ENCODE results near the gene IKZF2.

The IKZF2 gene

GRCh38 chr2:212991120-212991519 lies 160.3 kb downstream of the IKZF2 start:
- DNase-seq, result no peak

GRCh38 chr2:212990697-212991096 lies 160.7 kb downstream of the IKZF2 start:
- no peak for DNase-seq

DNA sequence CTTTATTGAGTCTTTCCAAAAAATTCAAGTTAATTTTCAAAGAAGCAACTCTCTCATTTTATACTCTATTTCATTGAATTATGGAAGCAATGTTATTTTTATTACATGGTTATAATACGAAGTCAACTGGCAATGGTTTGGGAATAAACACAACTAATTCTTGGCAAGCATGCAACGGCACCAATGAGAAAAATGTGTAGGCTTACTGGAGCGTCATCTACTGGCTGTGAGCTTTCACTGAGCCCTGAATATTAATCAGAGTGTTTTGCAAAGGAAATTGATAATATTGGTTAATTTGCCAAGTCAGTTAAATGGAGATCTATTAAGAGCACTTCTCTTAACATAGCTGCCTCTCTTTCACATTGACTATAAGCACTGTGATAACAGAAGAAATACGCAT lies 163.9 kb downstream of the IKZF2 start:
- no peak for DNase-seq

DNA sequence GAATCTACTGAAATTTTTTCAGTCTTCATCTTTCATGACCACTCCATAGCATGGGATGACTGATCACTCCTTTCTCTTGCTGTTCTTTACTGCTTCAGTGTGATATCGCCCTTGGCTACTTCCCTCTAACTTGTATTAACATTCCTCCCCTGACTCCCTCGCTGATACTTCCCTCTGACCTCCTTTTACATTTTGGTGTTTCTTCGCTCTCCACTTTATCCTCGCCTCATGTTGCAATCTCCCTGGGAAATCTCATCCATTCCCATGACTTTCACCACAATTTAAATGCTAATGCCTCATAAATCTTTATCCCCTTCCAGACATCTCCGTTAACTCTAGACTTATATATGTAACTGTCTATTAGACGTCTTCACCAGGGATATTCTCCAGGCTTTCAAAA lies 167.3 kb downstream of the IKZF2 start:
- DNase-seq, result no peak

GRCh38 chr2:212979799-212980198 lies 171.6 kb downstream of the IKZF2 start:
- DNase-seq, result no peak

DNA sequence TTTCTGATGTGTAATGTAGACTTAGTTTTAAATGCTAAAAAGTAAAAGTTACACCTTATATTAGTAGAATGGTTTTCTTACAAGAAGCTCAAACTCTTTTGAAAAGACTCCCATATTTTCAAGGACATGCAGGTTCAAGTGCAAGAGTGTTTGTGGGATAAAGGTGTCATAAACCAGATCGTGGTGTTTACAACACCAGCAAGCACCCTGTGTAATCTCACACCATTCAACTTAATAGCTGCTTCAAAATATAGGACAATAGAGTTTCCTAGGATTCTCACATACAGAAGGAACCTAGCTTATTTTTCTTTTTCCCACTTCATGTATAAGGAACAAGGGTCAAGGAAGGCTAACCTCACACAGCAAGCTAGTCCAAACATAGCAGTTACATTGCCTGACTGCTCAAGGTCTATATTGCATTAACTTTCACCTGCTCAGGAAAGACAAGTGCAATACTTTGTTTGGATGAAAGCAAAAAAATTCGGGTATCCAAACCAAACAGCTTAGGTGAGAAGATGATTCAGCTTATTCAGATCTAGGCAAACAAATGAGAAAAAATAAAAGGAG lies 172.3 kb downstream of the IKZF2 start:
- no peak for DNase-seq

DNA sequence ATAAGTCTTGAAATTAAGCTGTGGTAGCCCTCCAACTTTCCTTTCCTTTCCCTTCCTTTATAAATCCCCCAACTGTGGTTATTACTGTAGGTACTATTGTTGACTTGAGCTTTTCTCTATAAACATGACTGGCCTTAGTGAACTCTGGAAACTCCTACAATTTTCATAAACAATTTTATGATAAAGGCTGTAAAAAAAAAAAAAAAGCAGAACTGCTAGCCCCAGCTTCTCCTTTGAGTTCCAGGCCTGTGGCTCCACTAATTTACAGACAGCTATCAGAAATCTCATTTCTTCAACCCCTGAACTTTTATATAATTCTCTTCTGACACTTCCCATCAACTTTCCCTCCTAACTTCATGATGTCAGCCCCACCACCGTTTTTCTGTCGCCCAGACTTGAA lies 174.3 kb downstream of the IKZF2 start:
- DNase-seq, result no peak

DNA sequence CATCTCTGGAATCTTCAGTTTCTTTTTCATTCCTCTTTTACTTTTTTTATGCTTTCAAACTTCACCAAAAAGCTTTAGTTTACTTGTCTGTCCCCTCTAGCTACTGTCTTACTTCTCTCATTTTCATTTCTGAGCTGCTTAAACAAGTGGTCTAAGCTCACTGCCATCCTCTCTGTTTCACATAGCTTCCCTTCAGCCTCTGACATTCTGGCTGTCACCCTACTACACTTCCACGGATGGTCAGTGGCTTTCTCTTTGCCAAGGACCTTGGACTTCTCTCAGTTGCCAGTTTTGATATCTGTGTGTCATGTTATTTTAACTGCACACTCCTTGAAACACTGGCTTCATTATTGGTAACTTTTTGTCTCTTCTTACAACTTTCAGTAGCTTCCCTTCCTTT lies 176.1 kb downstream of the IKZF2 start:
- no peak for DNase-seq

GRCh38 chr2:212974692-212975091 lies 176.7 kb downstream of the IKZF2 start:
- DNase-seq, result no peak

DNA sequence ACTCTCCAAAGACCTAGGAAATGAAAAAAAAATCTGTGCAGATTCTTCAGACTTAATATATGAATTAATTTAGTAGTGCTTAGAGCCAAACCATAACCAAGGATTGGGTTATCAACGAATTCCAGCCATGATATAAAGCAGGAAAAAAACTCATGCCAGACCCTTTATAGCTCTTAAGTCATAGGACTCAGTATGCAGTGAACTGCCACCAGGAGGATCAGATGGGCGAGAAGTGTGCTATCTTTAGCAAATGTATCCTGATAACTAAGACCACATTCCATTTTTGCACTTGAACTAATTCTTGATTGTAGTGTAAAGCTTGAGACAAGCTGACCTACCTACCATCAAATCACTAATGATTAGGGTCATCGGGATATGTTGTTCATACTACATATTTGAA lies 178.1 kb downstream of the IKZF2 start:
- no peak for DNase-seq

DNA sequence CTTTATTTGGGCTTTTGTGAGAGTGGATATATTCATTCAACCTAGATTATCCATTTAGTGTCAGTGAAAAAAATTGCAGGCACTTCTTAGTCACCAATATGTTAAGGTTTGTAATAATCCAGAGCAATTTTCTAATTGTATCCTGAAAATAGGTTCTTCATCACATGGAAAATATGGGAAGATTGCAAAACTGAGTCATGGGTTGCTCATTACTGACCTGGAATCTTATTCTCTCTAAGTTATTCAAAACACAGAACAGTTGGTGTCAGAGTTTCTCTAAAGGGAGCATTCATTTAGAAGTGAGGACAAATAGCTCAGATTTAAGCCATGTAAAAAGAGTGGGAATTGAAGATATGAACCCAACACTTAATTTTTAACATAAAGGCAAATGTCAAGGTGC lies 181.3 kb downstream of the IKZF2 start:
- DNase-seq, result no peak

DNA sequence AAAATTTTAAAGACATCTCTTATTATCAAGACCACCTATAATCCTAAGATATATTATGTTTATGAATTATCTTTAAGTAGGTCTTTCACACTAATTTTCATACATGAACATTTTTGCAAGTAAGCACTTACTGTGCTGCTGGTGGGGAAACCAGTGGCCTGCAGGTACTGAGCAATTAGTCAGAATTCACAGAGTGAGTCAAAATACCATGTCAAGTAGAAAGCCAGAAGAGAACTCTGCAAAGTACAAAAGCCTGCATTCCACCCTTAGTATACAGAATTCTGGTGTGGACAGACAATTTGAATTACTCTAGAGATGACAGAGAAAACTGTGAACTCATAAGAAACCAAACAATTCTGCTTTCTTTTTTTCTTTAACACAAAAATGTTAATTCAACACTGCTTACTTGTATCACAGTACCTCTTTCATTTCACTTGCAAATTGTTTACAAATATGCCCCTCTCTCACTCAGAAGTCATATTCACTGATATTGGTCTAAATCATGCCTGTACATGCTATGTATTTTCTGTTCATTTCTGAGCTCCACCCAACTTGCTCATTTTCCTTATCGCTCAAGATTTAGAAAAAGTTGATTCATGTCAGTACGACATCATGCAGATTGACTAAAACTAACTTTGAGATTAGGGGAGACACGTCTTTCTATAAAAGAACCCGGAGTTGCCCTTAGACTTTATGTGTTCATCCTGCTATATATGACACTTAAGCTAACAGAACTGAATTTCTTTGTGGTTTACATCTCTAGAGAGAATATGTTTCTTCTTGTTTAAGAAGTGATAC lies 182.9 kb downstream of the IKZF2 start:
- no peak for DNase-seq

GRCh38 chr2:212966884-212967283 lies 184.5 kb downstream of the IKZF2 start:
- no peak for DNase-seq

GRCh38 chr2:212962691-212963090 lies 188.7 kb downstream of the IKZF2 start:
- no peak for DNase-seq

DNA sequence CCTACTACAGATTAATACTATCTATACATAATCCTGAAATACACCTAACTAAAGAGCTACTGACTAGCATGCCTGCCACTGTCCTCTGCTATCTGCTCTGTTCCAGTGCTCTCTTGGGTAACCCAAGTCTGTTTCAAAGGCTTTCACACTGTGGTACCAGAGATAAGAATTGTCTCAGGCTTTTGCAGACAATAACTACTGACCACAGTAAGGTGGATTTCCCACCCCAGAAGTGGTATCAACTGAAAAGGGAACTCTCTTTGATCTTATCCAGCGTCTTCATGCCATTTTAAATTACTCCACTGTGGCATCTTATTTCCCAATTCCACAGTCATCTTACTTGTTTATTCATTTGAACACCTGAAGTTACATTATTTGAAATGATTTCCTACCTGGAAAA lies 190.2 kb downstream of the IKZF2 start:
- no peak for DNase-seq

DNA sequence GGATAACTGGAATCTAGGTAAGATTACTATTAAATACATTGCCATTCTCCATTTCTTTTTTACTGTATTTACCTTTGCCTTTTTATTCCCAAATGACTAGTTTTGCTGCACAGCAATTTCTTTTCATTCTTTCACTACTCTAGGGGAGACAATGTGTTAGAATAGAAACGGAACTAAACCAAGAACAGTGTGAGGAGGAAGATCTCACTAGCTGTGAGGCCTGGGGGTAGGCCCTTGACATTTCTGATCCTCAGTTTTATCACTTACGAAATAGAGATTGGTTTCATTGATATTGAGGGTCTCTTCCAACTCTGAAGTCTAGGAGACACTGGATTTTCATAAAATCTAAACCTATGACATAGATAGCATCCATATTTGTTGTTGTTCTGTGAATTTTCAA lies 191.1 kb downstream of the IKZF2 start:
- no peak for DNase-seq

- DNase-seq, result no peak
Observed at GRCh38 chr2:212959471-212960117, 191.8 kb downstream of the IKZF2 start.

- no peak for DNase-seq
Observed at GRCh38 chr2:212958757-212959295, 192.6 kb downstream of the IKZF2 start.

DNA sequence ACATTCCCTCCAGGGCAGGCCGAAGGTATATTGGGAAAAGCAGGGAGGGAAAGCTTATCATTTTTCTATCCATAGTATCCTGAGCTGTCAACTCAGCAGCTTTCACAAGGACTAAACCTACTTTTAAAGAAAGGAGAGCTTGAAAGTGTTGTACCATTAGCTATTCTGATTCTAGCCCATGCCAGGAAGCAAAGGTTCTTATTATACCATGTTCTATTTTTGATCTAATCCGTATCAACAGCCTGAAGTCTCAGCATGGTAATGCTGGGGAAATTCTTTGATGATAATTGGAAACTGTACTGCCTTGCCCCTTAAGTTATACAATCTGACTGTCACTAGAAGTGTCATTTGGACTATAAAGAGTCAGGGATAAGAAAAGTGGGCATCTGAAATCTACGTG lies 193.3 kb downstream of the IKZF2 start:
- DNase-seq, result no peak

DNA sequence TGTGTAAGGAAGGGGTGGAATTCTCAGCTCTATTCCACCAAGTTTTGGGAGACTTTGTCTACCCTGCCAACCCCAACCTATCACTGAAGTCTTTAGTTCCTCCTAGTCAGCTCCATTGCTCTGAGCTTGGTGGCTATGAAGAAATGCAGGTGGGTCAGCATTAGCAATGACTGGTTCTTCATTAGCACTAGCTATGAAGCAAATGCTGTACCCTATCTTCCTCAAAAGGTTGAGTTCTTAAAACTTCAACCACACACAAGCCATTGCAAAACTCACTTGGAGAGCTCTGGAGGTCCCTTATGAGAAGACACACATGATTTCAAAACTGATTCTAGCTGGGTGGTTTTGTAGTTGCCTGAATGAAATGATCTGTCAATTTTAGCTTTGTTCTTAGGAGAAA lies 193.8 kb downstream of the IKZF2 start:
- no peak for DNase-seq

- DNase-seq, result no peak
Observed at GRCh38 chr2:212956665-212957607, 194.5 kb downstream of the IKZF2 start.

GRCh38 chr2:212953170-212953920 lies 198.1 kb downstream of the IKZF2 start:
- DNase-seq, result no peak
